Activated CD8-positive, alpha-beta T cell treated with anti-CD3 and anti-CD28 coated beads for 36 hours (primary cell): ENCODE results near the gene NDUFB7. TPM values are rescaled to one million over a fixed set of nuclear protein-coding genes. Genes with fewer than 3 reads are reported as not detected.
A peak's percentile ranks its signal among the peaks of the same experiment; 100 is the strongest.
"Not testable (repeated sequence)": the region's sequence is repeated elsewhere in the genome, so short reads cannot be mapped to it uniquely, and the experiment has no call there.

Source experiments
- ATAC-seq: fragments of 200-7000 bp; cut with Tn5 transposase; one replicate; pipeline ENCODE4 v1.10.0; 2021; ENCODE audit warnings: mild to moderate bottlenecking, moderate library complexity
- CTCF ChIA-PET: fragments of 350-600 bp; sonication (Branson Sonifier 250); formaldehyde crosslinking; loops from one replicate; lab custom pipeline; 2021; ENCODE audit warnings: antibody characterized with exemption; lab: Charles Lee
- POLR2A ChIA-PET: fragments of 350-600 bp; sonication (Branson Sonifier 250); formaldehyde crosslinking; loops from one replicate; lab custom pipeline; 2021; ENCODE audit warnings: antibody characterized with exemption; lab: Charles Lee
- DNase-seq: peaks from one replicate; pipeline ENCODE4 v3.0.0-alpha.2; 2020
- H3K27ac Mint-ChIP-seq: one replicate; pipeline ENCODE4 v1.8.0; 2021; ENCODE audit warnings: mild to moderate bottlenecking, mixed read lengths
- H3K27me3 Mint-ChIP-seq: one replicate; pipeline ENCODE4 v1.8.0; 2021; ENCODE audit warnings: mixed read lengths
- H3K36me3 Mint-ChIP-seq: one replicate; pipeline ENCODE4 v1.8.0; 2021; ENCODE audit warnings: low read depth, mixed read lengths
- H3K4me1 Mint-ChIP-seq: one replicate; pipeline ENCODE4 v1.8.0; 2021; ENCODE audit warnings: low read depth, mixed read lengths
- H3K4me3 Mint-ChIP-seq: one replicate; pipeline ENCODE4 v1.8.0; 2021; ENCODE audit warnings: mild to moderate bottlenecking, moderate library complexity, mixed read lengths
- H3K9me3 Mint-ChIP-seq: one replicate; pipeline ENCODE4 v1.8.0; 2021; ENCODE audit warnings: mixed read lengths
- intact Hi-C: fragments of 100-400 bp; cut with micrococcal nuclease; formaldehyde crosslinking; loops from one replicate; pipeline ENCODE4 v1.10.0; 2022
- total RNA-seq, 2 experiments: library from RNA; stranded (reverse); gene quantifications; one replicate each; pipeline ENCODE4 v1.2.3, GENCODE V29; 2021
- TF ChIP-seq, protein P1 (sequence below): fragments of 200-600 bp; IDR thresholded peaks from one replicate; pipeline ENCODE4 v1.8.0; 2022; ENCODE audit warnings: antibody characterized with exemption, mild to moderate bottlenecking

Gene NDUFB7
- total RNA-seq, 2 experiments from 2014 or later, result 123 to 135 TPM

DNA sequence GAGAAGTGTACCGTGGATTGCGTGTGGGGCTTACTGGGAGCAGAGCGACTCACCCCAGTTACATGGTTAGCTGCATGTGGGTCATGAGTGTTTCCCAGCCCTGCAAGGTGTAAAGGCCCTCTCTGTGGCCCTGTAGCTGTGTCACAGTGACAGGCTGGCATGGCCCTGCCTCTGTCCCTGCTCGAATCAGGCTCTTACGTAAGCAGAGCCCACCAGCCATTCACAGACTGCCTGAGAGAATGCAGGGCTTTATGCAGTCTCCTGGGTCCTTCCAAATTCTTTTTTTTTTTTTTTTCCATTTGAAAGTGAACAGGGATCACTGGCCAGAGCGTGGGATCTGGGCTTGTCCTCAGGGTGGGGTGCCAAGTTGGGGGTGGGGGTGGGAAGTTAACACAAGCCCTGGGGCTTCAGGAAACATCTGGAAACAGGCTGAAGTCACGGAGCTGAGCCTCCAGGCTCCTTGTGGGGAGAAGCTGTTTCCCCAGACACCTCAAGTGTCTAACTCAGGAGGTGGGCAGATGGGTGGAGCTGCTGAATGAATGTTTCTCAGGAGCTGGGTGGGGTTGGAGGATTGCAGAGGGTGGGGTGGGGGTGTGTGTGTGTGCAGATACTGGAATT, 29.0 kb downstream of the NDUFB7 start:
- POLR2A ChIA-PET, result no interaction called here
- ATAC-seq, result peak; percentile 53
- H3K36me3 Mint-ChIP-seq, result no peaks in the 10 kb centered on the region

DNA sequence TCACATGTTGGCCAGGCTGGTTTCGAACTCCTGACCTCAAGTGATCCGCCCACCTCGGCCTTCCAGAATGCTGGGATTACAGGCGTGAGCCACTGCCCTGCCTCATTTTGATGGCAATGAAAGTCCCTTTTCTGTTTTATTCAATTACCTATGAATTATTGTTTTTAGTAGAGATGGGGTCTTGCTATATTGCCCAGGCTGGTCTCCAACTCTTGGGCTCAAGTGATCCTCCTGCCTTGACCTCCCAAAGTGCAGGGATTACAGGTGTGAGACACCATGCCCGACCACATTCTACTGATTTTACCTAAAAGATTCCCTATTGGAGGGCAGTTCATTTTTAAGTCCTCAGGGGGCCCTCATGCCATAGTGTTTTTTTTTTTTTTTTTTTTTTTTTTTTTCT, 29.9 kb downstream of the NDUFB7 start:
- POLR2A ChIA-PET, H3K27me3 Mint-ChIP-seq, intact Hi-C loops, DNase-seq, H3K9me3 Mint-ChIP-seq, H3K36me3 Mint-ChIP-seq, H3K27ac Mint-ChIP-seq, ATAC-seq, CTCF ChIA-PET, H3K4me3 Mint-ChIP-seq: not testable (repeated sequence)
- H3K4me1 Mint-ChIP-seq, result peaks cover 32% of the 10 kb centered on the region

More for the DNA sequence above, 29.0 kb downstream of the NDUFB7 start:
- no peaks in the 10 kb centered on the region for H3K27me3 Mint-ChIP-seq
- CTCF ChIA-PET, result no interaction called here
- peaks cover 32% of the 10 kb centered on the region for H3K4me1 Mint-ChIP-seq
- no peak overlapping the region for H3K4me3 Mint-ChIP-seq
- no peak overlapping the region for H3K27ac Mint-ChIP-seq
- TF ChIP-seq, protein P1, sequence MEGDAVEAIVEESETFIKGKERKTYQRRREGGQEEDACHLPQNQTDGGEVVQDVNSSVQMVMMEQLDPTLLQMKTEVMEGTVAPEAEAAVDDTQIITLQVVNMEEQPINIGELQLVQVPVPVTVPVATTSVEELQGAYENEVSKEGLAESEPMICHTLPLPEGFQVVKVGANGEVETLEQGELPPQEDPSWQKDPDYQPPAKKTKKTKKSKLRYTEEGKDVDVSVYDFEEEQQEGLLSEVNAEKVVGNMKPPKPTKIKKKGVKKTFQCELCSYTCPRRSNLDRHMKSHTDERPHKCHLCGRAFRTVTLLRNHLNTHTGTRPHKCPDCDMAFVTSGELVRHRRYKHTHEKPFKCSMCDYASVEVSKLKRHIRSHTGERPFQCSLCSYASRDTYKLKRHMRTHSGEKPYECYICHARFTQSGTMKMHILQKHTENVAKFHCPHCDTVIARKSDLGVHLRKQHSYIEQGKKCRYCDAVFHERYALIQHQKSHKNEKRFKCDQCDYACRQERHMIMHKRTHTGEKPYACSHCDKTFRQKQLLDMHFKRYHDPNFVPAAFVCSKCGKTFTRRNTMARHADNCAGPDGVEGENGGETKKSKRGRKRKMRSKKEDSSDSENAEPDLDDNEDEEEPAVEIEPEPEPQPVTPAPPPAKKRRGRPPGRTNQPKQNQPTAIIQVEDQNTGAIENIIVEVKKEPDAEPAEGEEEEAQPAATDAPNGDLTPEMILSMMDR, result no peak
- no peak for DNase-seq
- H3K9me3 Mint-ChIP-seq, result no peaks in the 10 kb centered on the region
- intact Hi-C loops, result no loop called here

DNA sequence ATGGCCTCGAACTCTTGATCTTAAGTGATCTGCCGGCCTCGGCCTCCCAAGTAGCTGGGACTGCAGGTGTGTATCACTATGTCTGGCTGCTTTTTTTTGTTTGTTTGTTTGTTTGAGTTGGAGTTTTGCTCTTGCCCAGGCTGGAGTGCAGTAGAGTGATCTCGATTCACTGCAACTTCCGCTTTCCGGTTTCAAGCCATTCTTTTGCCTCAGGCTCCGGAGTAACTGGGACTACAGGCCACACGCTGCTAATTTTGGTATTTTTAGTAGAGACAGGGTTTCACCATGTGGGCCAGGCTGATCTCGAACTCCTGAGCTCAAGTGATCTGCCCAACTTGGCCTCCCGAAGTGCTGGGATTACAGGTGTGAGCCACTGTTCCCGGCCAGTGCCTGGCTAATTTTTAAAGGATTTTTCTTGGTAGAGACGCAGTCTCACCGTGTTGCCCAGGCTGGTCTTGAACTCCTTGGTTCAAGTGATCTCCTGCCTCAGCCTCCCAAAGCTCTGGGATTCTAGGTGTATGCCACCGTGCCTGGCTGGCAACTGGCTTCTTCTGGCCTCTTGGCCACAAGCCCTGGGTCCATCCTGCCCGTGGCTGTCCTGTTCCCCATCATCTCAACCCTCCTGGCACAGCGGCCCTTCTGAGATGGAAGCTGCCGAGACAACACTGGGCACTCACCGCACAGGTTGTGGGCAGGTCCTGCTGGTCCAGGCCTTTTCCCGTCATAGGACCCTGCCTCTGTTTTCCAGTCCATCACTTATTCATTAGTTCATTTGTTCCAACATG, 30.9 kb downstream of the NDUFB7 start:
- H3K27ac Mint-ChIP-seq, result no peak overlapping the region
- intact Hi-C loops, result no loop called here
- H3K4me3 Mint-ChIP-seq, result no peak overlapping the region
- TF ChIP-seq, protein P1, result no peak
- ChIA-PET POLR2A (no interaction called here), CTCF (interaction anchor here (1.0 kb wide), 1 partner anchor 16 kb away, joined by 4 read pairs; no protein-coding TSS in a partner anchor)
- H3K36me3 Mint-ChIP-seq, result no peaks in the 10 kb centered on the region
- DNase-seq (no peak), ATAC-seq (no peak)
- no peaks in the 10 kb centered on the region for H3K27me3 Mint-ChIP-seq
- H3K9me3 Mint-ChIP-seq, result no peaks in the 10 kb centered on the region
- H3K4me1 Mint-ChIP-seq, result peaks cover 40% of the 10 kb centered on the region

DNA sequence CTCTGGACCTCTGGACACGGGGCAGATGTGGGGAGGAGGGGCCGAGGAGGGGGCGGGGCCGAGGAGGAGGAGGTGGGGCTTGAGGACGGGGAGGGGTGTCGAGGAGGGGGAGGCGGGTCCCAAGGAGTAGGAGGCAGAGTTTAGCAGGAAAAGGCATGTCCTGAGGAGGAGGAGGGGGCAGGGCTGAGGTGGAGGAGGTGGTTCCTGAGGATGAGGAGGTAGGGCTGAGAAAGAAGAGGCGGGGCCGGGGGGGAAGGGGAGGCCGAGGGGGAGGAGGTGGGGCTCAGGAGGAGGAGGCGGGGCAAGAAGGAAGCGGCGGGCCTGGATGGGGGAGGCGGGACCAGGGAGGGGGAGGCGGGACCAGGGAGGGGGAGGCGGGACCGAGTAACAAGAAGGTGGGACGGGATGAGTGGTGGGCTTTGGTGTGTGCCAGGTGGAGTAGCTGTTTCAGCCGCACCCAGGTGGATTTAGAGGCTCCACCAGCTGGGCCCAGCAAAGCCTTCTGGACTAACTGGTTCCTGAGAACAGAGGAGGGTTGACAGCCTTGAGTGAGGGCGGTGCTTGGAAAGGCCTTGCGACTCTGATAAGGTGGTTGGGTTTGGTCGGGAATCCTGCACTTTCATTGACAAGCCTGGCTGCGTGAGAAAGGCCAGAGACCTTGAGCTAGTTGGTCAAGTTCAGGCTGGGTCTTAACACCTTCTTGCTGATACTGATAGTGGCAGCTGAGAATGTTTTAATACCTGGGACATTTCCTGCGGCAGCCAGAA, 34.8 kb downstream of the NDUFB7 start:
- intact Hi-C loops, result no loop called here
- ChIA-PET CTCF (interaction anchor here (0.6 to 3.2 kb wide), 5 partner anchors 14 to 731 kb away, joined by 3 to 14 read pairs (median 5); no protein-coding TSS in a partner anchor), POLR2A (interaction anchor here (1.5 kb wide), 1 partner anchor 14 kb away, joined by 4 read pairs; no protein-coding TSS in a partner anchor)
- Mint-ChIP-seq H3K36me3 (peaks cover 6% of the 10 kb centered on the region), H3K27me3 (no peaks in the 10 kb centered on the region), H3K9me3 (no peaks in the 10 kb centered on the region), H3K27ac (peak overlapping the region; percentile 61), H3K4me3 (no peak overlapping the region), H3K4me1 (peaks cover 39% of the 10 kb centered on the region)
- TF ChIP-seq, protein P1, result no peak
- ATAC-seq (peak; percentile 89), DNase-seq (peak; percentile 75)

DNA sequence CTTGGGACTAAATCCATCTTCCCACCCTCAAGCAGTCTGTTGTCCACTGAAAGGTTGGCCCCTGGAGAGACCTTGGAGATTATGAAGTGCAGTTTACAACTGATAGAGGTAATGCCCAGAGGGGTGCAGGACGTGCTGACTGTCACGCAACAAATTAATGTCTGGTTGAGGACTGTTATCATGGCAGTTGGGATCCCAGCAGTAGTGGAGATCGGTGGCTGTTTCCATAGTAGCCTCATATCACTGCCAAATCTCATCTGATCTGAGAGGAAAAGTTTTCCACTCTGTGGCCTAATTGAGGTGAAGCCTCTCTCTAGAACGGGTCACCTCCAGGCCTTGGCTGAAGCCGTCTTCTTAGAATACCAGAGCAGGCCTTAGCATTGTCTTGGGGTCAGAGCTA, 38.4 kb downstream of the NDUFB7 start:
- ATAC-seq (no peak), DNase-seq (no peak)
- H3K4me3 Mint-ChIP-seq, result no peak overlapping the region
- ChIA-PET CTCF (interaction anchor here (0.9 to 1.2 kb wide), 2 partner anchors 9 to 53 kb away, joined by 4 read pairs; no protein-coding TSS in a partner anchor), POLR2A (no interaction called here)
- TF ChIP-seq, protein P1, result no peak
- H3K36me3 Mint-ChIP-seq, result peaks cover 12% of the 10 kb centered on the region
- peaks cover 44% of the 10 kb centered on the region for H3K4me1 Mint-ChIP-seq
- no peaks in the 10 kb centered on the region for H3K27me3 Mint-ChIP-seq
- no peaks in the 10 kb centered on the region for H3K9me3 Mint-ChIP-seq
- intact Hi-C loops, result no loop called here
- H3K27ac Mint-ChIP-seq, result no peak overlapping the region
